Measurements from ENCODE around the gene TFCP2L1.
"Not testable (repeated sequence)": the region's sequence is repeated elsewhere in the genome, so short reads cannot be mapped to it uniquely, and the experiment has no call there.

Gene TFCP2L1

GRCh38 chr2:121295911-121296650, 11.1 kb upstream of the TFCP2L1 start:
- DNase-seq = no peak

GRCh38 chr2:121294881-121295840, 10.2 kb upstream of the TFCP2L1 start:
- no peak for DNase-seq

GRCh38 chr2:121293450-121294325, 8.7 kb upstream of the TFCP2L1 start:
- DNase-seq = no peak

- no peak for DNase-seq
These were observed 6.2 kb upstream of the TFCP2L1 start for GRCh38 chr2:121291251-121291580.

GRCh38 chr2:121289271-121289670, 4.3 kb upstream of the TFCP2L1 start:
- DNase-seq = no peak

GRCh38 chr2:121288454-121289231, 3.6 kb upstream of the TFCP2L1 start:
- DNase-seq = no peak

- no peak for DNase-seq
These were observed 3.0 kb upstream of the TFCP2L1 start for GRCh38 chr2:121287956-121288355.

GRCh38 chr2:121287146-121287798, 2.3 kb upstream of the TFCP2L1 start:
- DNase-seq = no peak

- DNase-seq = no peak
These were observed 1.5 kb upstream of the TFCP2L1 start for GRCh38 chr2:121286506-121286905.

GRCh38 chr2:121285926-121286325, 924 bp upstream of the TFCP2L1 start:
- DNase-seq = no peak

GRCh38 chr2:121283670-121284462, 1.1 kb downstream of the TFCP2L1 start:
- no peak for DNase-seq

- no peak for DNase-seq
These were observed 2.1 kb downstream of the TFCP2L1 start for GRCh38 chr2:121282800-121283385.

GRCh38 chr2:121281694-121282093, 3.3 kb downstream of the TFCP2L1 start:
- DNase-seq = no peak

- no peak for DNase-seq
These were observed 3.9 kb downstream of the TFCP2L1 start for GRCh38 chr2:121281107-121281506.

- DNase-seq = no peak
These were observed 5.4 kb downstream of the TFCP2L1 start for GRCh38 chr2:121279476-121280220.

- no peak for DNase-seq
These were observed 8.7 kb downstream of the TFCP2L1 start for GRCh38 chr2:121276341-121276740.

- DNase-seq = no peak
These were observed 11.9 kb downstream of the TFCP2L1 start for GRCh38 chr2:121273116-121273515.

- DNase-seq = no peak
These were observed 12.4 kb downstream of the TFCP2L1 start for GRCh38 chr2:121272596-121272995.

GRCh38 chr2:121269436-121269835, 15.6 kb downstream of the TFCP2L1 start:
- DNase-seq = not testable (repeated sequence)

Data from CD4-positive, alpha-beta T cell treated with Interleukin-17A for 4 hours (primary cell).